CMK (cell line): ENCODE results near the gene MCF2L2.

Source experiments
- DNase-seq: peaks from one replicate; pipeline ENCODE4 v3.0.0-alpha.2; 2010; ENCODE audit warnings: low read depth

Gene MCF2L2

DNA sequence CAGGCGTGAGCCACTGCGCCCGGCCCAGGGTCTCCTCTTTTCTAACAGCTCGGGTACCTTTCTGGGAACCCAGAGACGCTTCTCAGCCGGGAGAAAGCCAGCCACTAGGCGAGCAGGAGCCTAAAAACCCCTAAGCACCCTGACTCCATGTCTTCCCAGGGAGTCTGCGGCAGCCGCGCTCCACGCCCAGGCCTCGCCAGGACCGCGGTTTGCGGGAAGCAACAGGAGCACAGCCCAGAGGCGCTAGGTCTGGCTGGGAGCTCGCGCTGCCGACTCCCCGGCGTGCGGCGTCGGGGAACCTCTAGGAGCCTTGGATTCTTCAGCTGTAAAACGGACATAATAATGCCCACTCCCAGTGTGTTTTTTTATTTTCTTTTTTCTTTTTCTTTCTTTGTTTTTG lies 264.9 kb downstream of the MCF2L2 start:
- no peak for DNase-seq

DNA sequence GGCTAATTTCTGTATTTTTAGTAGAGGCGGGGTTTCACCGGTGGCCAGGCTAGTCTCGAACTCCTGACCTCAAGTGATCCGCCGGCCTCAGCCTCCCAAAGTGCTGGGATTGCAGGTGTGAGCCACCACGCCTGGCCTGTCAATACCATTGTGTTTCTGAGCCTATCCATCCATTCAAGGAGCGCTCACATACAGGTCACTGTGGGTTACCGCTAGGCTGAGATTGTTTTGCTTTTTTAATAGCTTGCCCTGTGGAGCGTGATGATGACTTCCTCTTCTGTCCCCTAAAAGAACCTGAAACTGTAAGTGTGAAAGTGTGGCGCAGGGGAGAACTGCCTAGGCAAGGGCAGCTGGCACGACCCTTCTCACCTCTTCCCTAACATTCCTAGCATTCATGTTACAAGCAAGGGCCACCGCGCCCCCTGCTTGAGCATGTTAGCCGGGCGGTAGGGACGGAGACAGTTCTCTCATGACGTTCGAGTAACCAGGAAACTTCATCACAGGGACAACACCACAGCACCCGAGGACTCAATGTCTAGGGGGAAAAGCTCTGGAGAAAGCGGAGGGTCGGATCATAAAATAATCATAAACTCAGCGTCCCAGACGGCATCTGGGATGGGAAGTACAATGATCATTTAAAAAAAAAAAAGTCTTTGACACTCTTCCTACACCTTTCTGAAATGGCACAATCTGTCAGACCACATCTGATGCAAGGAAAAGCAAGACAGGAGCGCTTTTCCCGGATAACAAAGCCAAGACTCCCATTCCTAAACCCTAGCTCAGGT lies 266.7 kb downstream of the MCF2L2 start:
- no peak for DNase-seq

DNA sequence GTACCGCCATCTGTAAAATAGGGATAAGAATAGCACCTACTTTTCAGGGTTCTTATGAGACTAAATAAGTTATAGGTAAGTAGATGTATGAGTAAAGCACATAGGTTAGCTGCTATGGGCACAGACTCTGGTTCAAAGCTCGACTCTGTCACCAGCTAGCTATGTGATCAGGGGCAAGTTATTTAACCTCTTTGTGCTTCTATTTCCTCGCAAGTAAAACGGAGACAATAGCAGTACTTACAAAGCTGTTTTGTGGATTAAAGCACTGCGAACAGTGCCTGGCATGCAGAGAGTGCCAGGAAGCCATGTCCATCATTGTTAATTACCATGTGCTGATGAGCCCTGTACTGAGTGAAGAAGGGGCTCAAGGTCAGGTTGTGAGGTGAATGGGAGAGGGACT lies 267.8 kb downstream of the MCF2L2 start:
- DNase-seq = no peak

DNA sequence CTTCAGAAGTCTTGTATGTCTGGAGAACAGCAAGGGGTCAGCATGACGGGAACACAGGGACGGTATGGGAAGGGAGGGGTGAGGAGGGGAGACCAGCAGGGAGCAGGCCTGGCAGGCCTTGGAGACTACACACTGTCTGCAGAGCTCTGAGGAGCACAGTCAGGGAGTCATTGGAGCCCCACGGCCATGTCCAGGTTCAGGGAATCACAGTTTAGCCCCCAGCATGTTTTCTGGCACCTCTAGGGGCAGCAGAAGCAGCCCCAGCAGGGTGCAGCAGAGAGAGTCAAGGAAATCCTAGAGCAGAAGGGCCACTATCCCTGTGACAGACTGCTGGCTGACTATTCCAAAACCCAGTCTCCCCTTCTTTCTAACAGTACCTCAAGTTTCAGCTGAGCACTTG lies 269.1 kb downstream of the MCF2L2 start:
- no peak for DNase-seq

DNA sequence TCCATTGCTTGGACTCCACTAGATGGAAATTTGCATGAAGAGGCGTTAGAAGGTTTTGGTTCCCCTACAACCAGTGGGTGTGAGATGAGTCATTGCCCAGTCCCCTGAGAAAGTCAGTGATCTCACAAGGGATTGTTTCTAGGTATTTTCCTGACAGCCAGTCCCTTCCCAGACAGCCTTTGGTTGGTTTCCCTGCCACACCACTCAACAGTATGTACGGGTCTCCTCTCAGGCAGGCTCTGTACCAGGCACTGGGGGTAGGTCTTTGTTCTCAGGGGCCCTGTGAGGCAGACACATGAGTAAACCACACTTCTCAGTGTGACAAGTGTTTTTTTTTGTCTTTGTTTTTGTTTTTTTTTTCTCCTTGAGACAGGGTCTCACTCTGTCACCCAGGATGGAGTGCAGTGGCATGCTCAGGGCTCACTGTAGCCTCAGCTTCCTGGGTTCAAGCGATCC lies 269.8 kb downstream of the MCF2L2 start:
- DNase-seq = no peak

DNA sequence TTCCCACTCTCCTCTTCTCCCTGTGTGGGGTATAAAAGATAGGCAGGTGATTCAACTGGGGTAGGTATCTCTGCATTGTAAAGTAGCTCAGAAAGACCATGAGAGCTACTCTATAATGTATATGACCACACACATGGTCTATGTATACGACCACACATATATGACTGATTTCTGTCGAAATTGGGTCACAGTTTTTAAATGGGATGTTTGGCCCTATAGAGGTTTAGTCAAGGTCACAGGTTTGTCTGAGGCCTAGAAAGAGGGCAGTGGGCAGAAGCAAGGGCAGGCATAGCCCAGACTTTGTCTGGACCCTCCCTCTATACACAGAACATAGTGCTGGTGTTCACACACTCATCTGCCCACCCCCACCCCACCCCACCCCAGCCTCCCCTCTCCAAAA lies 270.3 kb downstream of the MCF2L2 start:
- no peak for DNase-seq

DNA sequence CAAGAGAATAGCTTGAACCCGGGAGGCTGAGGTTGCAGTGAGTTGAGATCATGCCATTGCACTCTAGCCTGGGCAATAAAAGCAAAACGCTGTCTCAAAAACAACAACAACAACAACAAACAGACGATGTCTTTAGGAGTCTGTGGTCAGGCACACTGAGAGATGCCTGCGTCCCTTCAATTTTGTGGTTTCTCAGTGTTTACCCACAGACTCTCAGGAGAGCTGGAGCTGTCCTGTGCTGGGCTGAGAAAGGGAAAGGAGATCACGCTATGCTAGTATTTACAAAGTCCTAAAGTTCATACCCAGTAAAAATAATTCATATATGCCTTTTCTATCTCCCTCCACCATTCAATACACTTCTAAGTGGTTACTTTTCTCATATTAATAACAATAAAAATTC lies 272.2 kb downstream of the MCF2L2 start:
- DNase-seq = no peak

DNA sequence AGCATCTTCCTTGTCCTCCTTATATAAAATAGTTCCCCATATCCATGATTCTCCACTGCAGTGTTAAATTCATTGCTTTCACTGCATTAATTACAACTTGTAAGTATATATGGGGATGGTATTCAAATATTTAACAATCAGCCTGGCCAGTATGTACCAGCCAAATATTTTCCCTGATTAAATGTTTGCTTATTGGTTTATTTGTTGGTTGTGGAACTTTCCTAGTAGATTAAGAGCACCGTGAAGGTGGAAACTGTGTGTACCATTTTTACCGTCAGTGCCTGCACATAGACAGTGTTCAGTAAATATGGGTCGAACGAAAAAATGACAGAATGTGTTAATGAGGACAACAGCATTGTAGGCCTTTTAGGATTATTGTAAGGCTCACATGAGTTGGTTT lies 272.9 kb downstream of the MCF2L2 start:
- DNase-seq = no peak

DNA sequence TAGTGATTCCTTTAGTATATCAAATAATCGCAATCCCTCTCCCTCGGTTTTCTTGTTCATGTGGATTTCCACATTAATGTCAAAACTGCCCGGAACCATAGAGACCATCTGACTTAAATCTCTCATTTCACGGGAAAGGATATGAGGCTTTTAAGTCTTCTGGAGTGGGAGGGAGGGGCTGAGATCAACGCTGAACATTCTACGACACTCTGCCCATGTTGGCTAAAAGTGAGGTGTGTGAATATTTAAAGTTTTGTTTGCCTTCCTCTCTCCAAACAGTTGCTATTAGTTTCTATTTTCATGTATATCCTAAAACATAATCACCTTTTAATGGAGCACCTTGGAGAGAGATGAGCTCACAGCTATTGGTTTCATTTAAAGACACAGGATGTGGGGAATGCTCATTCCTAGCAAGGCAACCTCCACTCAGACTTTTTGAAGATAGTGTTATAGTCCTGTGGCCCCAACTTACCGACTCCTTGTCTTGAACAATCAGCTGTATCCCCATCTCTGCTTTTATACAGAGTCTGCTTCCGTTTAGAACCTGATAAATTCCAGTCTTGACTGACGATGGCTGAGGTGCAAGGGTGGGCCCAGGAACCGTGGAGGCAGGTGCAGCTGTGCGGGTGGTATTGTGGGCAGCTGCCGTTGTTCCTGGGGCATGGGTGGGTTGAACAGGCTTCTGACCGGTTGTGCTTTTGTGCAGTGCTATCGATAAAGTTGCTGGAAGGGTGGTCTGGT lies 275.0 kb downstream of the MCF2L2 start:
- DNase-seq = no peak

DNA sequence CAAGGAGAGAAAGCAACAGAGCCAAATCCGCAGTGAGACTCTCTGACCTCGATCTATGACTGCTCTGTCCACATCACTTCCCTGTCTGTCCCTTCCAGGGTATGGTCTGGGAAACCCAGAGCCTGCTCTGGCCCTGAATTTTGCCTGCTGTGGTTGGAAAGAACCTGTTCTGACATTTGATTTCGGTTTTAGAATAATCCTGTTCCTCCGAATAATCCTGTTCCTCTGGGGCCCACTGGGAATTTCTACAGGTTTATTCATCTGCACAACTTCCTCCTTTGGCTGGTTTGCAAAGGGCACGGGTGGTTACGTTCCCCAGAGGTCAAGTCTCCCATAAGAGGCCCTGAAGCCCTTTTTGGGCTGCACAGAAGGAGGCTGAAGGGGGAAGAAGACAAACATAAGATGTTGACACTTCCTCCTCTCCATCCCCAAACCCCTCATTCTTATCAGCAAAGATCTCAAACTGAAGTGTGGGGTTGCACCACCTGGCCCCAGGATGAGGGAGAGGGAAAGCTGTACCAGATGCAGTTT lies 276.5 kb downstream of the MCF2L2 start:
- DNase-seq = no peak

DNA sequence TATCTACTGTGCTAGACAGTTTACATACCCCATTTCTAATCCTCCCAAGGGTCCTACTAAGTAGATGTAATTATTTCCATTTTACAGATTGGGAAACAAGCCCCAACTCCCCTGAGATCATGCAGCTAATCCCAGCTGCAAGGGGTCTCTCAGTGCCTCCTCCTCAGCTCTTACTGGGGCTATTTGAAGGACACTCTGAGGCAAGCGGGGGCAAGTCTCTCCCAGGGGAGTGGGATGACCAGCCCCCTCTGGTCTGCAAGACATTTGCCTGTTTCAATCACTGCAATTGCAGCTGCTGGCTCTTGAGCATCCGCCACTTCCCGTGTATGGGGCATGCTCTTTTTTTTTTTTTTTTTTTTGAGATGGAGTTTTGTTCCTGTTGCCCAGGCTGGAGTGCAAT lies 277.3 kb downstream of the MCF2L2 start:
- no peak for DNase-seq

DNA sequence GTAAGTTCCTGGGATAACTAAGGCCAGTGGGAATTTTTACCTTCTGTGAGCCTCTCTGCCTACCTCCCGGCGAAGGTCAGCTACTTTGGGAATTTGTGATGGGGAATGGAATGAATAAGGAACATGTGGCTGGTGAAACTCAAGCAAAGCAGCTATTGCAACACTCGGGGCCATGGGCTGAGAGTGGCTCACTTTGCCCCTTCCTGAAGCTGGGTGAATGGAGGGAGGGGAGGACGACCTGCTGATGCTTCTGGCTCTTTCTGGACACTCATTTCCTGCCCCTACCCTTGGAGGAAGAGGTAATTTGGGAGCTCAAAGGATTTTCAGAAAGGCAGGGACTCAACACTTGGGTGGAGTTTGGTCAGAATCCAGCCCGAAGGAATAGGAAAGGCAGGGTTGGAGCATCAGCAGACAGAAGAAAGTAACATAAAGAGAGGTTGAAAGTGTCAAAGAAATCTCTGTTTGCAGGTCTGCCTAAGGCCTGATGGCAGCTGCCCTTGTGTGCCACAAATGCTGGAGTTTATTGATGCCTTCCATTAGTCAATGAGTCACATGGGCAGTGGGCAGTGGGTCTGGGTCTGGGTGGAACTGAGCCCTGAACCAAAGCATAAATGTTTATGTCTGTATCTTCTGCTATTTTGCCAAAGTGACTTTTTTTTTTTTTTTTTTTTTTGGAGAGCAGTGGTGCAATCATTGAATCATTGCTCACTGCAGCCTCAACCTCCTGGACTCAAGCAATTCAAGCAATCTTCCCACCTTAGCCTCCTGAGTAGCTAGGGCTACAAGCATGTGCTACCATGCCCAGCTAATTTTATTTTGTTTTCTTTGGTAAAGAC lies 278.3 kb downstream of the MCF2L2 start:
- no peak for DNase-seq

DNA sequence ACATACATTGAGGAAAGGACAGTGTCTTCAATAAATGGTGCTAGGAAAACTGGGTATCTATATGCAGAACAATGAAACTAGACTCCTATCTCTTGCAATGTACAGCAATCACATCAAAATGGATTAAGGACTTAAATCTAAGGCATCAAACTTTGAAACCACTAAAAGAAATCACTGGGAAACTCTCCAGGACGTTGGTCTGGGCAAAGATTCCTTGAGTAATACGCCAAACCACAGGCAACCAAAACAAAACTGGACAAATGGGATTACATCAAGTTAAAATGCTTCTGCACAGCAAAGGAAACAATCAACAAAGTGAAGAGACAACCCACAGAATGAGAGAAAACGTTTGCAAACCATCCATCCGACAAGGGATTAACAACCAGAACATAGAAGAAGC lies 280.4 kb downstream of the MCF2L2 start:
- DNase-seq = no peak

DNA sequence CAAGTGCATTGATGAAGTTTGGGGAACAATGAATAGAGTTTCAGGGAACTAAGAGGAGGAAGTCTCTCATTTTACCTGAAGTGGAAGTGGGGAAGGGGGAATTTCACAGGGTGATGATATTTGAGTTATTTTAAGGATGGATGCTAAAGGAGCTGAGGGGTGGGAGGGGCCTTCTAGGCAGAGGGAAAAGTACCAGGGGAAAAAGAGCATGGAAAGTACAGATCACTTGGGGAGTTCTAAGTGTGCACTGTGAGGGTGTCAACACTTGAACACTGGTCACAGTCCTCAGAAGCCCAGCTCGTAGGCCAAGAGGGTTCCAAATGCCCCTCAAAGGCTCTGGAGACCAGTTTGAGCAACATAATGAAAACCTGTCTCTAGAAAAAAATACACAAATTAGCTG lies 284.1 kb downstream of the MCF2L2 start:
- DNase-seq = no peak

DNA sequence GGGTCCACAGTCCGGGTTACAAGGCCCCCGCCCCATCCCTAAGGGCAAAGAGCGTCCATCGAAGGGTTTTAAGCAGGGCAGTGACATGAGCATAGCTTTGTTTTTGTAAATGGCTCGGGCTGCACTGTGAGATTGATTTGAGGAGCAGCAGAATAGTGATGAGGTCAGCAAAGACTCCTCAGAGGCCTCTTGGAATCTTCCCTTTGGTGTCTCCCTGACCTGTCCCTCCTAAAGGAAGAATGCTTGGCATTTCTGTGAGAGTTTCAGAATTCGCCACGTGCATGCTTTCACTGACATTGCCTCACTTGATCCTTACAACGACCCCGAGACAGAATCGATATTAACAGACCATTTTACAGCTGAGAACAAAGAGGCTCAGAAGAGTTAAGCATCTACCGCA lies 286.2 kb downstream of the MCF2L2 start:
- DNase-seq = no peak

DNA sequence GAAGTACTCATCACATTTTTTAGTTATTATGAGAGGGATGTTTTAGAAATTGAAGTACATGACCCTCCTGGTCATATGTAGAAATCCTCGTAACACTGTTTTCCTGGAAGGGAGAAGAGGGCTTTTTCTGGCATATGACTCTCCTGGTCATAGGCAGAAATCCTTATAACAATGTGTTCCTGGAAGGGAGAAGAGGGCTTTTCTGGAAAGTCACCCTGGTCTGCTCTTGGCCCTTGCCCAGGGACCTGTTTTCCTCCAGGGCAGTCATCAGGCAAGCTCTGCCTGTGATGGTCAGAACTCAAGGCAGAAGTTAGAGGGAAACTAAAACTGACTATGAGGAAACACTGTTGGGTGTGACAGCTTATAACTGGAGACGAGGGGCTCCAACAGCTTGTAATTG lies 293.6 kb downstream of the MCF2L2 start:
- DNase-seq = no peak

DNA sequence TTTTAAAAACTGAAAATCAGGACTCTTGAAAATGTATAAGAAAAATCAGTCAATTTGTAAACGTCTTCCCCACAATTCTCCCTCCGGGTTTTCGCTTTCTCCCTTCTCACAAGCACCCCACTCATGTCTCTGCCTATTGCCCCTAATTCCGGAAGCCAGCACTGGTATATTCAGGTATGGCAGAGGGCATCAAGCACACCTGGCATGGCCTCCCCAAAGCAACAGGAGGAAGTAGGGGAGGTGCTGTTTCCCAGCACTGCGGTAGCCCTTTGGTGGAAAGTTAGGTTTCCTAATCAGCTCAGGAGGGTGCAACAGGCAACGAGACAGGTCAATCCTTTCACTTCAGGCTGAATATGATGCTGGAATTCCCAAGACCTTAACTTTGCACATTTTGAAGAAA lies 296.0 kb downstream of the MCF2L2 start:
- DNase-seq = no peak

DNA sequence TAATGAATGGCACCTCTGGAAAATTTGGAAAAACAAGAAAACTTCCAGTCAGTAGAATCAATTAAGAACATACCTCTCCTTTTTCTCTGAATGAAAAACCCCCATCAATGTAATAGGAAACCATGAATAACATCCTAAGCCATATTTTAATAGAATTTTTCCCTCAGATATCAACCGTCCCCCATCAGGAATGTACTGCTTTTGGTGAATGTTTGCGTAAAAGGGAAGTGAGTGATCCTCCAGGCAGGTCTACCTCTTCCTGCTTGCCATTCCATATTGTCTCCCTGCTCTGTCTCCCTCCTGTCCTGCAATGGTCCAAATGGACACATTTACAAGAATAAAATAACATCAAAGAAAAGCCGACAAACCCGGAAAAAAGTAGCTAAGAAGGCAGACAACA lies 296.7 kb downstream of the MCF2L2 start:
- no peak for DNase-seq

DNA sequence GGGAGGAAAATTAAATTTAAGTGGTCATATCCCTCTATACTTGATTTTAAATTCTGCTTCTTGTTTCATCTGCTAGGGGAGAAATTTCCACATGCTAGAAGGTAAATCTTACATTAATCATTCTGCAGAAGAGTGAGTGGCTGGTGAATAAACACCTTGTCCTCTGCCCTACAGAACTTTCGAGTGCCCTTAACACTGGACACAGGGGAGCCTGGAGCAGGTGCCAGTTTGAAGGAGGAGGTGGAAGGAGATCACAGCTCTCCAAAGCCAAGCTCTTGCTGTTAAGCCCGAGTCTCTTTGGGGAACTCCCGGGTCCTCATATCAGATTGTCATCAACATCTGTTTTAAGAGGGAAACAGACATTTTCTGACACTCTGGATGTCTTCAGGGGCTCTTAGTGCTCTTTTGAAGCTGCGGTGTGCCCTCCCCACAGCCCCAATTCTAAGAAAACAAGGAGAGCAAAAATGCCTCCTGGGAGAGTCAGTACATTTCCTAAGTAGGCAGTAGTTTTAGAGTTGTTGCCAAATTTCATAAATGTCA lies 297.2 kb downstream of the MCF2L2 start:
- no peak for DNase-seq

DNA sequence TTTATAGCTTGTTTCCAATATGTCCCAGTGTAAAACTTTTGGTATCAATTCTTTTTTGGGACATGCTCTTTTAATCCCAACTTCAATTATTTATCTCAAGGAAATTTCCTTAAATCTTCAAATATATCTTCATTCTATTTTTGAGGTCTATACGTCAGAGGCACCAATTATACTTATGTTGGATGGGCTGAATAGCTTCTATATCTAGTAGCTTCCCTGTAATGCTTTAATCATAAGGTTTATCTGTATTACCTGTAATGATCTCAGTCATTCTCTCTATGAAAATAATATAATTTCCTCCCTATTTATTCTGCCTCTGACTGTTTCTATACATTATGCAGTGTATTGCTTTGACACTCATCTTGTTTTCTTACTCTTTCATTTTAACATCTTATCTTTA lies 299.2 kb downstream of the MCF2L2 start:
- no peak for DNase-seq

DNA sequence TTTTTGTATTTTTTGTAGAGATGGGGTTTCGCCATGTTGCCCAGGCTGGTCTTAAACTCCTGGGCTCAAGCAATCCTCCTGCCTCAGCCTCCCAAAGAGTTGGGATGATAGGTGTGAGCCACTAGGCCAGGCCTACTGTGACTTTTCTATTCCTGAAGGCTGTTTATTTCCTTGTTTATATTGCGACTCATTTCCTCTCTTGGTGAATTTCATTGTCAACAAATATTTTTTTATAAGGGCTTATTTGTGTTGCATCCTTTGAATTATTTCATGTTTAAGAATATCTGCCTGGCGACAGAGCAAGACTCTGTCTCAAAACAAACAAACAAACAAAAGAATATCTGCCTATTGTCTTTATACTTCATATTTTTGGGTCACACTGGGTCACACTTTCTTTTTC lies 299.7 kb downstream of the MCF2L2 start:
- DNase-seq = no peak
